ENCODE data around the gene LGALS7B. TPM values are rescaled to one million over a fixed set of nuclear protein-coding genes. Genes with fewer than 3 reads are reported as not detected.

Gene LGALS7B
- total RNA-seq, 4 donors from 2014 or later, result 871 to 2,466 (median 1,613) TPM

GRCh38 chr19:38830039-38830733 lies 41.2 kb downstream of the LGALS7B start:
- H3K4me1 ChIP-seq, result peaks cover 20 to 55% (median 32%) of the 10 kb centered on the region in 3 donors
- peak overlapping the region in 3 of 4 donors; percentile 87 to 95 (median 94) for H3K27ac ChIP-seq
- intact Hi-C loops (cut with DNase I), result loop anchor here (10.0 kb wide), 1 partner anchor 95 kb away; no protein-coding TSS in a partner anchor
- TF ChIP-seq POLR2A (IDR thresholded peaks at IDR 0.05) (no peak), CTCF (IDR thresholded peaks at IDR 0.05) (no peak)
- H3K4me3 ChIP-seq, result peak overlapping the region in 1 of 4 donors; percentile 79
- 63 to 71% methylated on average over 4 of the region's 4 CpGs for WGBS, 2 donors
- H3K9me3 ChIP-seq, result no peaks in the 10 kb centered on the region
- H3K27me3 ChIP-seq, result no peaks in the 10 kb centered on the region
- peaks cover 8 to 60% (median 20%) of the 10 kb centered on the region in 3 donors for H3K36me3 ChIP-seq
- no peak for DNase-seq

GRCh38 chr19:38831142-38831605 lies 42.2 kb downstream of the LGALS7B start:
- Histone ChIP-seq H3K9me3 (no peaks in the 10 kb centered on the region), H3K27ac (peak overlapping the region; percentile 87 to 95 (median 93)), H3K4me3 (peak overlapping the region; percentile 53 to 88 (median 74)), H3K4me1 (peaks cover 24 to 65% (median 39%) of the 10 kb centered on the region in 3 donors), H3K36me3 (peaks cover 13 to 60% (median 27%) of the 10 kb centered on the region in 3 donors), H3K27me3 (no peaks in the 10 kb centered on the region)
- no peak for TF ChIP-seq CTCF (IDR thresholded peaks at IDR 0.05)
- no peak for TF ChIP-seq POLR2A (IDR thresholded peaks at IDR 0.05)
- intact Hi-C loops (cut with DNase I), result loop anchor here (10.0 kb wide), 1 partner anchor 96 kb away; no protein-coding TSS in a partner anchor
- 0% methylated on average over 5 to 7 of the region's 16 CpGs for WGBS, 2 donors
- DNase-seq, result no peak

GRCh38 chr19:38833092-38833425 lies 44.1 kb downstream of the LGALS7B start:
- Histone ChIP-seq H3K27me3 (no peaks in the 10 kb centered on the region), H3K9me3 (no peaks in the 10 kb centered on the region), H3K27ac (peak overlapping the region; percentile 49 to 95 (median 90)), H3K4me1 (peaks cover 31 to 75% (median 50%) of the 10 kb centered on the region in 3 donors), H3K4me3 (no peak overlapping the region), H3K36me3 (peaks cover 24 to 64% (median 31%) of the 10 kb centered on the region in 3 donors)
- 79 to 90% methylated on average over 7 of the region's 7 CpGs for WGBS, 2 donors
- TF ChIP-seq POLR2A (IDR thresholded peaks at IDR 0.05) (no peak), CTCF (IDR thresholded peaks at IDR 0.05) (no peak)
- no peak for DNase-seq
- intact Hi-C loops (cut with DNase I), result loop anchor here (10.0 kb wide), 1 partner anchor 98 kb away; no protein-coding TSS in a partner anchor

- DNase-seq, result no peak
- Histone ChIP-seq H3K36me3 (peaks cover 32 to 64% (median 33%) of the 10 kb centered on the region in 3 donors), H3K4me1 (peaks cover 35 to 82% (median 58%) of the 10 kb centered on the region in 3 donors), H3K27me3 (no peaks in the 10 kb centered on the region), H3K4me3 (no peak overlapping the region), H3K9me3 (no peaks in the 10 kb centered on the region), H3K27ac (peak overlapping the region in 2 of 4 donors; percentile 94 to 95)
- intact Hi-C loops (cut with DNase I), result loop anchor here (10.0 kb wide), 1 partner anchor 99 kb away; no protein-coding TSS in a partner anchor
- TF ChIP-seq POLR2A (IDR thresholded peaks at IDR 0.05), result no peak
- no peak for TF ChIP-seq CTCF (IDR thresholded peaks at IDR 0.05)
- 83 to 90% methylated on average over 3 to 4 of the region's 4 CpGs for WGBS, 2 donors
Observed at GRCh38 chr19:38834104-38834490, 45.1 kb downstream of the LGALS7B start.

GRCh38 chr19:38834590-38834989 lies 45.6 kb downstream of the LGALS7B start:
- Histone ChIP-seq H3K9me3 (no peaks in the 10 kb centered on the region), H3K4me3 (no peak overlapping the region), H3K4me1 (peaks cover 38 to 82% (median 59%) of the 10 kb centered on the region in 3 donors), H3K27me3 (no peaks in the 10 kb centered on the region), H3K36me3 (peaks cover 33 to 64% (median 38%) of the 10 kb centered on the region in 3 donors), H3K27ac (peak overlapping the region in 2 of 4 donors; percentile 94 to 95)
- no peak for DNase-seq
- intact Hi-C loops (cut with DNase I), result loop anchor here (10.0 kb wide), 1 partner anchor 100 kb away; no protein-coding TSS in a partner anchor
- 86 to 94% methylated on average over 6 of the region's 6 CpGs for WGBS, 2 donors
- TF ChIP-seq POLR2A (IDR thresholded peaks at IDR 0.05), result no peak
- no peak for TF ChIP-seq CTCF (IDR thresholded peaks at IDR 0.05)

All from esophagus squamous epithelium (tissue), 5 donors.